Osteoblast (primary cell): ENCODE data around the gene REEP6. TPM values are rescaled to one million over a fixed set of nuclear protein-coding genes. Genes with fewer than 3 reads are reported as not detected.
A peak's percentile ranks its signal among the peaks of the same experiment; 100 is the strongest.

ENCODE experiments used
- DNase-seq: peaks from one replicate; pipeline ENCODE4 v3.0.0; 2011; ENCODE audit warnings: low spot score, mixed read lengths; ENCODE audit not compliant: insufficient read length; ENCODE audit errors: missing footprints
- H2AFZ ChIP-seq: 2 replicates; pipeline ENCODE4 v1.6.0; 2011; ENCODE audit warnings: mild to moderate bottlenecking, low read length
- H3K27ac ChIP-seq: 2 replicates; pipeline ENCODE4 v1.5.1; 2011; ENCODE audit warnings: mild to moderate bottlenecking, low read depth, low read length, moderate library complexity
- H3K27me3 ChIP-seq: 2 replicates; pipeline ENCODE4 v1.6.0; 2012; ENCODE audit warnings: mild to moderate bottlenecking, control low read depth, inconsistent platforms, low read length, moderate library complexity; ENCODE audit not compliant: insufficient read depth
- H3K36me3 ChIP-seq: 2 replicates; pipeline ENCODE4 v1.5.1; 2011; ENCODE audit warnings: mild to moderate bottlenecking, low read length, control low read depth, moderate library complexity; ENCODE audit not compliant: insufficient read depth
- H3K4me1 ChIP-seq: 2 replicates; pipeline ENCODE4 v1.5.1; 2011; ENCODE audit warnings: mild to moderate bottlenecking, low read length, control low read depth, moderate library complexity; ENCODE audit not compliant: insufficient read depth
- H3K4me2 ChIP-seq: 2 replicates; pipeline ENCODE4 v1.6.0; 2011; ENCODE audit warnings: mild to moderate bottlenecking, low read length; ENCODE audit not compliant: insufficient read depth
- H3K4me3 ChIP-seq: fragments of 200-600 bp; sonication (generic); 3 replicates; pipeline ENCODE4 v1.5.1; 2012; ENCODE audit warnings: mild to moderate bottlenecking, low read length, inconsistent platforms; ENCODE audit not compliant: insufficient read depth
- H3K79me2 ChIP-seq: 2 replicates; pipeline ENCODE4 v1.6.0; 2012; ENCODE audit warnings: mild to moderate bottlenecking, low read length, control low read depth, inconsistent platforms; ENCODE audit not compliant: insufficient read depth
- H3K9me3 ChIP-seq: 2 replicates; pipeline ENCODE4 v1.5.1; 2011; ENCODE audit warnings: low read depth, low read length, control low read depth
- H4K20me1 ChIP-seq: 2 replicates; pipeline ENCODE4 v1.6.0; 2012; ENCODE audit warnings: mild to moderate bottlenecking, low read length, control low read depth; ENCODE audit not compliant: insufficient read depth
- CTCF ChIP-seq: IDR thresholded peaks from 2 replicates; pipeline ENCODE4 v1.5.1; 2011; ENCODE audit warnings: mild to moderate bottlenecking, low read depth, low read length, moderate library complexity; ENCODE audit errors: extremely low read depth
- total RNA-seq: library from RNA; depleted of rRNA; stranded (reverse); fragments of >200 nt; gene quantifications from 2 replicates; pipeline ENCODE4 v1.2.3, GENCODE V29; 2012

Gene REEP6
- total RNA-seq, 1 donor = 1.8 TPM

- Histone ChIP-seq H3K27me3 (peaks cover 26% of the 10 kb centered on the region), H3K9me3 (peaks cover 4% of the 10 kb centered on the region), H3K4me1 (no peaks in the 10 kb centered on the region), H3K79me2 (no peaks in the 10 kb centered on the region), H3K4me3 (no peak overlapping the region), H3K4me2 (no peak overlapping the region), H3K27ac (no peak overlapping the region), H3K36me3 (no peaks in the 10 kb centered on the region), H4K20me1 (no peaks in the 10 kb centered on the region), H2AFZ (no peak overlapping the region)
- TF ChIP-seq CTCF = no peak
- DNase-seq = peak; percentile 48
Observed at GRCh38 chr19:1511318-1512317, 20.6 kb downstream of the REEP6 start.

GRCh38 chr19:1512671-1513498 lies 21.9 kb downstream of the REEP6 start, which contains the start of gene ADAMTSL5:
ADAMTSL5 (minus strand) TSS chr19:1513019; CDS start chr19:1510943, 2,076 bp downstream.
- no peak within 1 kb of the TSS for H2AFZ ChIP-seq
- no peaks in the 10 kb centered on the region for H3K4me1 ChIP-seq
- peaks cover 4% of the 10 kb centered on the region for H3K9me3 ChIP-seq
- H3K4me3 ChIP-seq = peak within 1 kb of the TSS; percentile 53
- no peaks in the 10 kb centered on the region for H3K36me3 ChIP-seq
- H3K79me2 ChIP-seq = no peaks in the 10 kb centered on the region
- no peak for TF ChIP-seq CTCF
- peak within 1 kb of the TSS; percentile 39 for H3K4me2 ChIP-seq
- DNase-seq = peak; percentile 94
- H4K20me1 ChIP-seq = no peaks in the 10 kb centered on the region
- no peak within 1 kb of the TSS for H3K27ac ChIP-seq
- peaks cover 26% of the 10 kb centered on the region for H3K27me3 ChIP-seq

DNA sequence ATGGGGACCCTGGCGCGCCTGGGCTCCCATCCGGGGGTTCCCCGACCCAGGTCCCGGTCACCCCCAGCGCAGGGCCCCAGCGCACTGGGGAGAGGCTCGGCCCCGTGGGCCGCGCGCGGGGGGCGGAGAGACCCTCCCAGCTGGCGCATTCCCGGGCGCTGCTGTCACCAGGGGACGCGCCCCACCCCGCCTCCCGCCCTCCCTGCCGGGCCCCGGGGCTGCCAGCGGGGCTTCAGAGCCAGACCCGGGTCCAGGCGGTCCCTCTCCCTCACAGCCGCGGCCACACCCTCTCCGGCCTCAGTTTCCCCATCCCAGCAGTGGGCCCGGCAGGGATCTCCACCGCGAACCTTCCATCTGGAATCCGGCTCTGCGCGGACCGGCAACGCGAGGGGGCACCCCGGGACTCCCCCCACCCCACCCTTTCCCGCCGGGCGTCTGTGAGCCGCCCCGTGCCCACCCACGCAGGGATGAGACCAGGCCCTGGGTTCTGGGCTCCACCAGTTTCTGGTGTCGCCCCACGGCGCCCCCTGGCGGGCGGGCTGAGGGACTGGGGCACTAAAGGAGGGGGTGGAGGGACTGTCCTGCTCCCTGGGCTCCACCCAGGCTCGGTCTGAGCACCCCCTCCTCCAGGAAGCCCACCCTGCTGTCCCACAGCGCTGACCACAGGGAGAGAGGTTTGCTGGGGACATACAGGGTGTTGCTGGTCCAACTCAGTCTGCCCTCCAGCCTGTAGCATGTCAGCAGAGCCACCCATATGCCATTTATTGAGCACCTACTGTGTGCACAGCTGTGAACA lies 22.7 kb downstream of the REEP6 start:
- peak overlapping the region; percentile 53 for H3K4me3 ChIP-seq
- peak overlapping the region; percentile 39 for H3K4me2 ChIP-seq
- peaks cover under 1% of the 10 kb centered on the region for H3K9me3 ChIP-seq
- H2AFZ ChIP-seq = no peak overlapping the region
- H3K36me3 ChIP-seq = no peaks in the 10 kb centered on the region
- TF ChIP-seq CTCF = peak; percentile 56
- H3K4me1 ChIP-seq = no peaks in the 10 kb centered on the region
- no peaks in the 10 kb centered on the region for H3K79me2 ChIP-seq
- peak; percentile 96 for DNase-seq
- no peaks in the 10 kb centered on the region for H4K20me1 ChIP-seq
- no peak overlapping the region for H3K27ac ChIP-seq
- H3K27me3 ChIP-seq = peaks cover 26% of the 10 kb centered on the region
